ENCODE data around the gene LRRTM4. TPM values are rescaled to one million over a fixed set of nuclear protein-coding genes. Genes with fewer than 3 reads are reported as not detected.

The LRRTM4 gene
- total RNA-seq, 1 donor from 2014 or later, result 18.6 TPM

DNA sequence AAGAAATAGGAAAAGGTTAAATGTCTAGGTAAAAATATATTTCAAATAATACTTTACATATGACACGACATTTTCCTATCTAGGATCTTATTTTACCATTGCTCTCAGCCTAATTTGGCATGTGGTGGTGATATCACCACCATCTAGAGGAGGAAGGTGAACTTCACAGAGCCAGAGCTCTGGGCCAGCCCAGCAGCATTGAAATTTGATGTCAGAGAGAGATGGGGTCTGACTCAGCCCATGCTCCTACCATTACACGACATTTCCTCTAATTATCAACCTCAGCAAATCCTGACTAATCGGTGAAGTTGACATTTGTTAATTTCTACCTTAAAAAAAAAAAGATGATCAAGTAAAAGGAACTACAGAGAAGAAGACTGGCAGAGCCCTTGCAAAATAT lies 42.3 kb downstream of the LRRTM4 start:
- Mint-ChIP-seq H3K27ac (ENCODE audit: unreplicated experiment) (no peak overlapping the region), H3K27me3 (ENCODE audit: unreplicated experiment) (peaks cover 3% of the 10 kb centered on the region), H3K4me3 (ENCODE audit: unreplicated experiment) (no peak overlapping the region), H3K9me3 (ENCODE audit: unreplicated experiment) (peaks cover 2% of the 10 kb centered on the region), H3K36me3 (ENCODE audit: unreplicated experiment) (peaks cover 4% of the 10 kb centered on the region), H3K4me1 (ENCODE audit: low read depth, unreplicated experiment) (no peaks in the 10 kb centered on the region)
- TF ChIP-seq, protein P1, sequence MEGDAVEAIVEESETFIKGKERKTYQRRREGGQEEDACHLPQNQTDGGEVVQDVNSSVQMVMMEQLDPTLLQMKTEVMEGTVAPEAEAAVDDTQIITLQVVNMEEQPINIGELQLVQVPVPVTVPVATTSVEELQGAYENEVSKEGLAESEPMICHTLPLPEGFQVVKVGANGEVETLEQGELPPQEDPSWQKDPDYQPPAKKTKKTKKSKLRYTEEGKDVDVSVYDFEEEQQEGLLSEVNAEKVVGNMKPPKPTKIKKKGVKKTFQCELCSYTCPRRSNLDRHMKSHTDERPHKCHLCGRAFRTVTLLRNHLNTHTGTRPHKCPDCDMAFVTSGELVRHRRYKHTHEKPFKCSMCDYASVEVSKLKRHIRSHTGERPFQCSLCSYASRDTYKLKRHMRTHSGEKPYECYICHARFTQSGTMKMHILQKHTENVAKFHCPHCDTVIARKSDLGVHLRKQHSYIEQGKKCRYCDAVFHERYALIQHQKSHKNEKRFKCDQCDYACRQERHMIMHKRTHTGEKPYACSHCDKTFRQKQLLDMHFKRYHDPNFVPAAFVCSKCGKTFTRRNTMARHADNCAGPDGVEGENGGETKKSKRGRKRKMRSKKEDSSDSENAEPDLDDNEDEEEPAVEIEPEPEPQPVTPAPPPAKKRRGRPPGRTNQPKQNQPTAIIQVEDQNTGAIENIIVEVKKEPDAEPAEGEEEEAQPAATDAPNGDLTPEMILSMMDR (IDR thresholded peaks at IDR 0.05; ENCODE audit: partially characterized antibody, unreplicated experiment), result no peak
- no peak for DNase-seq

DNA sequence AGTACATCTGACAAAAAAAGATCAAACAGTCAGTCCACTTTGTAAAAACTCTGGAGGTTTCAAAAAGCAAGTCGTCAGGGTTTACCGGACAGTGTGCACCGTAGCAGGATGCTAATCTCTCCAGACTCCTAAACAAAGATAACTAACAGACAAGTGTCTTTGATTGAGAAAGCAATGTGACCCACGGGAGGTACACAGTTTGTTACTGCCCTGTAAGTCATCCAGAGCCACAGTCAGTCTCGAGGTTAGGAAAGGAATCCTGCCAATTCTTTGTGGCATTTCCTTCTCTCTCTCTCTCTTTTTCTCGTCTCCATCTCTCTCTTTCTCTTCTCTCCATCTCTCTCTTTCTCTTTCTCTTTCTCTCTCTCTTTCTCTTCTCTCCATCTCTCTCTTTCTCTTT lies 42.8 kb downstream of the LRRTM4 start:
- Mint-ChIP-seq H3K4me3 (ENCODE audit: unreplicated experiment) (no peak overlapping the region), H3K27ac (ENCODE audit: unreplicated experiment) (no peak overlapping the region), H3K4me1 (ENCODE audit: low read depth, unreplicated experiment) (no peaks in the 10 kb centered on the region), H3K27me3 (ENCODE audit: unreplicated experiment) (peaks cover 3% of the 10 kb centered on the region), H3K36me3 (ENCODE audit: unreplicated experiment) (peaks cover 4% of the 10 kb centered on the region), H3K9me3 (ENCODE audit: unreplicated experiment) (peaks cover 2% of the 10 kb centered on the region)
- no peak for DNase-seq
- TF ChIP-seq, protein P1 (IDR thresholded peaks at IDR 0.05; ENCODE audit: partially characterized antibody, unreplicated experiment), result no peak

DNA sequence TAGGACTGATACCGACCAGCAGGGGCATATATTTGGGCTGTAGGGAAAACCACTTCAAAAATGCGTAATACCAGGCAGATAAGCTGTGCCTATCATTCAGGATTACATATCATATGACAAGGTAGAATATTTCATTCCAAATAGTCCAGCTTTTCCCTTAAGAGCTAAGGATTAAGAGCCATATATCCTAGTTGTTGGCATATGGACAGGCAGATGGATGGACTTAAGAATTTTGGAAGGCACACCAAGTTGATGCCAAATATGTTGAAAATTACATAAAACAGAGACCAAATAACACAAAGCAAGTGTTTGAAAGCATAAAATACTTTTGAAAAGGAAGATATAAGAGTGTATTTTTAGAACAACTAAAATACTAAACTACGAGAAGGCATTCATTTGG lies 52.1 kb downstream of the LRRTM4 start:
- H3K36me3 Mint-ChIP-seq (ENCODE audit: unreplicated experiment), result no peaks in the 10 kb centered on the region
- no peaks in the 10 kb centered on the region for H3K4me1 Mint-ChIP-seq (ENCODE audit: low read depth, unreplicated experiment)
- H3K4me3 Mint-ChIP-seq (ENCODE audit: unreplicated experiment), result no peak overlapping the region
- no peaks in the 10 kb centered on the region for H3K9me3 Mint-ChIP-seq (ENCODE audit: unreplicated experiment)
- H3K27me3 Mint-ChIP-seq (ENCODE audit: unreplicated experiment), result no peaks in the 10 kb centered on the region
- H3K27ac Mint-ChIP-seq (ENCODE audit: unreplicated experiment), result no peak overlapping the region
- TF ChIP-seq, protein P1 (IDR thresholded peaks at IDR 0.05; ENCODE audit: partially characterized antibody, unreplicated experiment), result no peak
- no peak for DNase-seq

DNA sequence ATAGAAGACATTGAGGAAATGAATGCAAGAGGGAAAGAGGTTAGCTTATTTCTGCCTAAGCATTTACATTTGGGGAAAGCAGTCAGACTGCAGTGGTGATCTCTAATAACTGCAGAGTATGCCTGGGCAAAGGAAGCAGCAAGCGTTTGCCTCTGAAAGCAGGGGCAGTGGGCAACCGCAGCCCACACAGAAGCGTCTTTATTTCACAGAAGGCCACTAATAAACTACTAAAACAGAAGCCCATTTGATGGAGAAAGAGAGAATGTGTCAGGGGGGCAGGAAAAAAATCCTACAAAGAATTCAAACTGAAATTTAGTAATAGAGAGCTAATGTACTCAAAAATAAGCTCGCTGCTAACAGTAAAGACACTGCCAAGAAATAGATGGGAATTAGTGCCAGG lies 53.1 kb downstream of the LRRTM4 start:
- no peaks in the 10 kb centered on the region for H3K9me3 Mint-ChIP-seq (ENCODE audit: unreplicated experiment)
- no peak overlapping the region for H3K4me3 Mint-ChIP-seq (ENCODE audit: unreplicated experiment)
- DNase-seq, result no peak

DNA sequence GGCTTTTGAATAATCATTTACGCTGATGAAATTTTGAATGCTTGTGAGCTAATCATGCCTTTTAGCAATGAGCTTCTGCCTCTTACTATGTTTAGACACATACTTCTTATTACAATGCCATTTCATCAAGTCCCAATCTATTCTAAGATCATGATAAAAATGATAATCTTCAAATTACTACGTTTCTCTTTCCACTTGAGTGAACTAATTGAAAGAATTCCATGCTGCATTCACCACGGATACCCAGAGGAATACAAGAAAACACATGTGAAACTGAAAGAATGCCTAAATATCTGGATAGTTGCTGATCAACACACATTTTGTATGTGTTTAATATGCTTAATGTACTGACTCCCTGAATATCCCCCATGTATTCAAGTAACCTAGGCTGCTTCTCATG lies 62.3 kb downstream of the LRRTM4 start:
- TF ChIP-seq, protein P1 (IDR thresholded peaks at IDR 0.05; ENCODE audit: partially characterized antibody, unreplicated experiment), result no peak
- Mint-ChIP-seq H3K4me3 (ENCODE audit: unreplicated experiment) (no peak overlapping the region), H3K36me3 (ENCODE audit: unreplicated experiment) (no peaks in the 10 kb centered on the region), H3K27ac (ENCODE audit: unreplicated experiment) (no peak overlapping the region), H3K4me1 (ENCODE audit: low read depth, unreplicated experiment) (peaks cover 10% of the 10 kb centered on the region), H3K27me3 (ENCODE audit: unreplicated experiment) (no peaks in the 10 kb centered on the region), H3K9me3 (ENCODE audit: unreplicated experiment) (peaks cover 1% of the 10 kb centered on the region)
- DNase-seq, result no peak

More for the DNA sequence above, 53.1 kb downstream of the LRRTM4 start:
- Mint-ChIP-seq H3K4me1 (ENCODE audit: low read depth, unreplicated experiment) (no peaks in the 10 kb centered on the region), H3K36me3 (ENCODE audit: unreplicated experiment) (no peaks in the 10 kb centered on the region), H3K27me3 (ENCODE audit: unreplicated experiment) (no peaks in the 10 kb centered on the region), H3K27ac (ENCODE audit: unreplicated experiment) (no peak overlapping the region)
- TF ChIP-seq, protein P1 (IDR thresholded peaks at IDR 0.05; ENCODE audit: partially characterized antibody, unreplicated experiment), result no peak

Measured in glutamatergic neuron (in vitro differentiated cells).